Loucy (cell line): ENCODE results near the gene PLPP3.

Experiments used
- H2AFZ ChIP-seq: fragments of 200-600 bp; sonication (generic); 2 replicates; pipeline ENCODE4 v1.6.0; 2016; ENCODE audit warnings: antibody characterized with exemption, mild to moderate bottlenecking, low read length, moderate library complexity
- H3F3A ChIP-seq: fragments of 200-600 bp; 2 replicates; pipeline ENCODE4 v1.6.0; 2016; ENCODE audit warnings: antibody characterized with exemption, low read depth, mild to moderate bottlenecking
- H3K27me3 ChIP-seq: fragments of 200-600 bp; sonication (generic); 2 replicates; pipeline ENCODE4 v1.6.1; 2014; ENCODE audit warnings: low read length, mild to moderate bottlenecking; ENCODE audit not compliant: insufficient read depth, poor library complexity, severe bottlenecking
- H3K36me3 ChIP-seq: fragments of 200-600 bp; sonication (generic); 2 replicates; pipeline ENCODE4 v1.6.1; 2016; ENCODE audit warnings: low read length; ENCODE audit not compliant: insufficient read depth
- H3K4me1 ChIP-seq: fragments of 200-600 bp; sonication (generic); 2 replicates; pipeline ENCODE4 v1.5.1; 2014; ENCODE audit warnings: low read length, mild to moderate bottlenecking; ENCODE audit not compliant: insufficient read depth, poor library complexity, severe bottlenecking
- H3K4me2 ChIP-seq: fragments of 200-600 bp; sonication (generic); 2 replicates; pipeline ENCODE4 v1.6.0; 2014; ENCODE audit warnings: antibody characterized with exemption, low read length, low read depth, mild to moderate bottlenecking; ENCODE audit not compliant: poor library complexity, severe bottlenecking
- H3K4me3 ChIP-seq: fragments of 200-600 bp; sonication (generic); 2 replicates; pipeline ENCODE4 v1.5.1; 2014; ENCODE audit warnings: low read length, mild to moderate bottlenecking, mixed read lengths; ENCODE audit not compliant: poor library complexity, severe bottlenecking
- H3K79me2 ChIP-seq: fragments of 200-600 bp; sonication (generic); 2 replicates; pipeline ENCODE4 v1.6.1; 2014; ENCODE audit warnings: low read length; ENCODE audit not compliant: insufficient read depth
- H3K9ac ChIP-seq: fragments of 200-600 bp; sonication (generic); 2 replicates; pipeline ENCODE4 v1.6.0; 2014; ENCODE audit warnings: mild to moderate bottlenecking, low read depth, low read length, moderate library complexity; ENCODE audit not compliant: poor library complexity, severe bottlenecking
- H3K9me2 ChIP-seq: fragments of 200-600 bp; sonication (generic); replicated peaks from 2 replicates; pipeline ENCODE4 v1.6.1; 2016; ENCODE audit warnings: low read depth, low read length, mixed read lengths
- H3K9me3 ChIP-seq: fragments of 200-600 bp; sonication (generic); 2 replicates; pipeline ENCODE4 v1.6.1; 2014; ENCODE audit warnings: mild to moderate bottlenecking, antibody characterized with exemption, low read length, low read depth; ENCODE audit not compliant: insufficient read depth
- H4K20me1 ChIP-seq: fragments of 200-600 bp; sonication (generic); 2 replicates; pipeline ENCODE4 v1.6.0; 2014; ENCODE audit warnings: antibody characterized with exemption, low read length, mild to moderate bottlenecking; ENCODE audit not compliant: insufficient read depth, poor library complexity, severe bottlenecking
- CTCF ChIP-seq: fragments of 200-600 bp; sonication (generic); conservative IDR thresholded peaks from 2 replicates; pipeline ENCODE4 v1.5.1; 2014; ENCODE audit warnings: mild to moderate bottlenecking, antibody characterized with exemption, low read length
- EZH2phosphoT487 ChIP-seq: fragments of 200-600 bp; IDR thresholded peaks from 2 replicates; pipeline ENCODE4 v1.6.1; 2018; ENCODE audit warnings: antibody characterized with exemption, mild to moderate bottlenecking, moderate library complexity, borderline replicate concordance

PLPP3 gene

GRCh38 chr1:56552349-56552748 lies 27.0 kb downstream of the PLPP3 start:
- Histone ChIP-seq H3K9me3 (no peaks in the 10 kb centered on the region), H3K4me3 (no peak overlapping the region), H3K9me2 (no peaks in the 10 kb centered on the region), H3K4me2 (no peak overlapping the region), H3K79me2 (no peaks in the 10 kb centered on the region), H3K36me3 (no peaks in the 10 kb centered on the region), H2AFZ (no peak overlapping the region), H3K27me3 (no peaks in the 10 kb centered on the region), H3F3A (no peaks in the 10 kb centered on the region), H4K20me1 (no peaks in the 10 kb centered on the region), H3K9ac (no peak overlapping the region), H3K4me1 (no peaks in the 10 kb centered on the region)
- no peak for TF ChIP-seq CTCF
- TF ChIP-seq EZH2phosphoT487: no peak

DNA sequence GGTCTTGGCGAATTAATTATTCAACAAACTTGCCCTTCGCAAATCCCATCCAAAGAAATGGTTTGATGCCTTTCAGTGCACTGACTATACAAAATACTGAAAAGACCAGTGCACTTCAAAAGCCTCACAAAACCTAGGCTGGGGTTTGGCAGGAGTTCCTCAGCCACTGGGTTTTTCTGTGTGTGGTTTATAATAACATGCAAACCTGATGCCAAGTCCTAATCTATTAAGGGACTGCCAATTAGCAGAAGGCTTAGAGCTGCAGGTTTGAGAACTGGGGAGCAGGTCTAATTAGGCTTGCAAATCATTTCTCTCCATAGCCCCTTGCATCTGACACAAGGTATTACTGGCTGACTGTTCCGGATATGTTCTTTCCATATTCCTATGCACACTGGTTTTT lies 27.7 kb downstream of the PLPP3 start:
- no peaks in the 10 kb centered on the region for H3K9me2 ChIP-seq
- no peaks in the 10 kb centered on the region for H3K4me1 ChIP-seq
- H3K79me2 ChIP-seq: no peaks in the 10 kb centered on the region
- H3K4me3 ChIP-seq: no peak overlapping the region
- no peaks in the 10 kb centered on the region for H3K27me3 ChIP-seq
- H3K36me3 ChIP-seq: no peaks in the 10 kb centered on the region
- no peak overlapping the region for H3K4me2 ChIP-seq
- no peaks in the 10 kb centered on the region for H3K9me3 ChIP-seq
- TF ChIP-seq EZH2phosphoT487: no peak
- no peaks in the 10 kb centered on the region for H3F3A ChIP-seq
- no peak overlapping the region for H3K9ac ChIP-seq
- H2AFZ ChIP-seq: no peak overlapping the region
- no peaks in the 10 kb centered on the region for H4K20me1 ChIP-seq

DNA sequence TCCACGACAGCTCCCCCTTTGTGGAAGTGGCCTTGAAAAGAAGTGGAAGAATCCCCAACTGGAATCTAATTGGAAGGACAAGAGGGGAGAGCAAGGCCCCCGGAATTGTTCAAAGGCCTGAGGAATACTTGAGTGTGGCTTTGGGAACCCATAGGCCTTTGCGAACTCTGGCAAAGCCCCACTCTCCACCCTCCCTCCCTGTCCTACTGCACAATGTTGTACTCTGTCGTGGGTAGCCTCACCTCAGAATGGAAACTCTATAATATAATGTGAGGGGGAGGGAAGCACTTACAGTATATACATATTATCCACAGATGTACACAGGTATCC lies 28.5 kb downstream of the PLPP3 start:
- H3K4me2 ChIP-seq: no peak overlapping the region
- no peak for TF ChIP-seq EZH2phosphoT487
- TF ChIP-seq CTCF: no peak
- no peaks in the 10 kb centered on the region for H3K9me3 ChIP-seq
- no peaks in the 10 kb centered on the region for H3K9me2 ChIP-seq
- no peaks in the 10 kb centered on the region for H4K20me1 ChIP-seq
- H3F3A ChIP-seq: no peaks in the 10 kb centered on the region
- H2AFZ ChIP-seq: no peak overlapping the region
- no peaks in the 10 kb centered on the region for H3K36me3 ChIP-seq
- no peaks in the 10 kb centered on the region for H3K4me1 ChIP-seq
- no peak overlapping the region for H3K9ac ChIP-seq
- no peaks in the 10 kb centered on the region for H3K27me3 ChIP-seq
- H3K4me3 ChIP-seq: no peak overlapping the region
- H3K79me2 ChIP-seq: no peaks in the 10 kb centered on the region

DNA sequence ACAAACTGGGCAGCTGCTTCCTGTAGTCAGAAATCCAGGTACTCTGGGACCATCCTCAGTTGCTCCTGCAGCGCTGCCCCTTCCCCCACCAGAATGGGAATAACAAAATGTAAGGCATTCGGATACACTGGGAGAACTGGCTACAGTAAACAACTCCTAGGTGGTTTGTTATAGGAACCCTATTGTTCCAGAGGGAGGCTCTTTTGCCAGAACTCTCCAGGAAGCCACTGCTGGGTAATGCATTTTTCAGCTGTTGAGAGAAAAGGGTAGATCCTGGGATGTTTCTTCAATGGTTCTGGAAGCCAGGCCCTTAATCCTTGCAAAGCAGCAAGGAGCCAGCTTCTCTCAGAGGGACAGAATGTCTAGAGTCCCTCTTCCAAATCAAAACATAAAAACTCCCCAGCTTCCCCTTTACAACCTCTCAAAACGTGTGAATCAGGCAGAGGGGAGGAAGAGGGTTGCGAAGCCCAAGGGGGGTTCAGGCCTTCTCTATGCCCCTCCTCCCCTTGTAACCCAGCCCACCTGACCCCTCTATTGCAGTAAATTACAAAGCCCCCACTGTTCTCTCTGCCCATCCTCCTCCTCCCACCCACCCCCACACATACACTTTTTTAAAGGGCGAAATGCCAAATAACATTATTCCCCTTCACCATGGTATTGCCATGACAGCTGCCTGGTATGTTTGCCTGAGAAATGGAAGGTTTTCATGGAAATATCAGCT lies 29.1 kb downstream of the PLPP3 start:
- no peak for TF ChIP-seq CTCF
- no peak for TF ChIP-seq EZH2phosphoT487
- no peak overlapping the region for H3K4me2 ChIP-seq
- H3K4me3 ChIP-seq: no peak overlapping the region
- no peaks in the 10 kb centered on the region for H4K20me1 ChIP-seq
- H3K9ac ChIP-seq: no peak overlapping the region
- H3K9me3 ChIP-seq: no peaks in the 10 kb centered on the region
- H3K4me1 ChIP-seq: no peaks in the 10 kb centered on the region
- no peaks in the 10 kb centered on the region for H3F3A ChIP-seq
- H3K36me3 ChIP-seq: no peaks in the 10 kb centered on the region
- H3K79me2 ChIP-seq: no peaks in the 10 kb centered on the region
- no peak overlapping the region for H2AFZ ChIP-seq
- no peaks in the 10 kb centered on the region for H3K9me2 ChIP-seq
- no peaks in the 10 kb centered on the region for H3K27me3 ChIP-seq
